HepG2 (cell line): ENCODE measurements around the gene BAZ1A. TPM values are rescaled to one million over a fixed set of nuclear protein-coding genes. Genes with fewer than 3 reads are reported as not detected.
A peak's percentile ranks its signal among the peaks of the same experiment; 100 is the strongest.

Source experiments
- CREB1 ChIP-seq, 2 experiments: fragments of 450-650 bp in 1 of 2; IDR thresholded peaks; 2 replicates each; pipeline ENCODE4 v1.6.1; 2016 to 2017; ENCODE audit warnings: control low read depth in 1 of 2, mild to moderate bottlenecking in 1 of 2, missing compliant biosample characterization in 1 of 2, missing genetic modification characterization in 1 of 2
- DBP ChIP-seq: sonication (generic); formaldehyde crosslinking; IDR thresholded peaks from 2 replicates; pipeline ENCODE4 v1.4.0; 2020; ENCODE audit warnings: missing genetic modification reagents; ENCODE audit errors: not compliant biosample characterization
- HNF4A ChIP-seq: sonication (generic); formaldehyde crosslinking; IDR thresholded peaks from 2 replicates; pipeline ENCODE4 v1.4.0; 2020; ENCODE audit warnings: missing genetic modification reagents
- PHF8 ChIP-seq: sonication (generic); formaldehyde crosslinking; IDR thresholded peaks from 2 replicates; pipeline ENCODE4 v1.5.0; 2020; ENCODE audit warnings: missing genetic modification reagents
- POLR2G ChIP-seq: fragments of 200-400 bp; formaldehyde crosslinking; IDR thresholded peaks from 2 replicates; pipeline ENCODE4 v1.6.1; 2018; ENCODE audit warnings: mild to moderate bottlenecking, low read depth, low read length, moderate library complexity
- RAD21 ChIP-seq: fragments of 450-650 bp; formaldehyde crosslinking; IDR thresholded peaks from 2 replicates; pipeline ENCODE4 v1.5.0; 2020; ENCODE audit warnings: mild to moderate bottlenecking
- SAP130 ChIP-seq: IDR thresholded peaks from 2 replicates; pipeline ENCODE4 v1.6.1; 2016; ENCODE audit warnings: low read depth
- SIX4 ChIP-seq: sonication (generic); formaldehyde crosslinking; IDR thresholded peaks from 2 replicates; pipeline ENCODE4 v1.4.0; 2020; ENCODE audit warnings: missing genetic modification reagents
- SMAD3 ChIP-seq: sonication (generic); formaldehyde crosslinking; IDR thresholded peaks from 2 replicates; pipeline ENCODE4 v1.4.0; 2020; ENCODE audit warnings: missing genetic modification reagents
- STAT5B ChIP-seq: sonication (generic); formaldehyde crosslinking; IDR thresholded peaks from 2 replicates; pipeline ENCODE4 v1.4.0; 2020; ENCODE audit warnings: missing genetic modification reagents
- ZFP82 ChIP-seq: sonication (generic); formaldehyde crosslinking; IDR thresholded peaks from 2 replicates; pipeline ENCODE4 v1.5.1; 2020; ENCODE audit warnings: mild to moderate bottlenecking, missing genetic modification reagents, borderline replicate concordance
- ZMYM4 ChIP-seq: sonication (generic); formaldehyde crosslinking; IDR thresholded peaks from 2 replicates; pipeline ENCODE4 v1.8.1; 2023; ENCODE audit warnings: mild to moderate bottlenecking, missing genetic modification reagents
- ZNF275 ChIP-seq: sonication (generic); formaldehyde crosslinking; IDR thresholded peaks from 2 replicates; pipeline ENCODE4 v1.8.0; 2022; ENCODE audit warnings: missing genetic modification reagents, mild to moderate bottlenecking, inconsistent platforms, borderline replicate concordance
- ZNF703 ChIP-seq: sonication (generic); formaldehyde crosslinking; IDR thresholded peaks from 2 replicates; pipeline ENCODE4 v1.5.1; 2020; ENCODE audit warnings: missing genetic modification reagents, mild to moderate bottlenecking, moderate library complexity, borderline replicate concordance
- polyA plus RNA-seq, 8 experiments: library from polyadenylated mRNA; depleted of rRNA in 3 of 8; stranded (reverse) in 7 of 8; unstranded in 1 of 8; fragments of >200 nt; fragmentation: Illumina TruSeq in 4 of 8; extraction: Trizol in 4 of 8; gene quantifications; 2 replicates each; pipeline versions ENCODE4 v1.2.1 to v1.2.3, GENCODE V29; 2011 to 2016; ENCODE audit warnings: low read depth in 4 of 8, missing spikeins in 1 of 8, mixed read lengths in 1 of 8; ENCODE audit not compliant: insufficient read depth in 1 of 8
- total RNA-seq, 5 experiments: library from RNA; depleted of rRNA; stranded (reverse); fragments of >200 nt; fragmentation: Illumina TruSeq; extraction: Trizol; gene quantifications; 2 replicates each; pipeline ENCODE4 v1.2.3, GENCODE V29; 2016; ENCODE audit warnings: low read depth in 1 of 5
- TF ChIP-seq, protein P1 (sequence below): sonication (generic); formaldehyde crosslinking; IDR thresholded peaks from 2 replicates; pipeline ENCODE4 v1.4.0; 2020; ENCODE audit warnings: mild to moderate bottlenecking, missing genetic modification reagents
- TF ChIP-seq, protein P2 (sequence below): sonication (generic); formaldehyde crosslinking; IDR thresholded peaks from 2 replicates; pipeline ENCODE4 v1.8.1; 2023; ENCODE audit warnings: mild to moderate bottlenecking, missing genetic modification reagents

Gene BAZ1A
- total and polyA plus RNA-seq, 2 of the 13 experiments (the other 11 are each of a cell fraction or from before 2014, with no cell fraction given) = 20.9 to 56.8 TPM

DNA sequence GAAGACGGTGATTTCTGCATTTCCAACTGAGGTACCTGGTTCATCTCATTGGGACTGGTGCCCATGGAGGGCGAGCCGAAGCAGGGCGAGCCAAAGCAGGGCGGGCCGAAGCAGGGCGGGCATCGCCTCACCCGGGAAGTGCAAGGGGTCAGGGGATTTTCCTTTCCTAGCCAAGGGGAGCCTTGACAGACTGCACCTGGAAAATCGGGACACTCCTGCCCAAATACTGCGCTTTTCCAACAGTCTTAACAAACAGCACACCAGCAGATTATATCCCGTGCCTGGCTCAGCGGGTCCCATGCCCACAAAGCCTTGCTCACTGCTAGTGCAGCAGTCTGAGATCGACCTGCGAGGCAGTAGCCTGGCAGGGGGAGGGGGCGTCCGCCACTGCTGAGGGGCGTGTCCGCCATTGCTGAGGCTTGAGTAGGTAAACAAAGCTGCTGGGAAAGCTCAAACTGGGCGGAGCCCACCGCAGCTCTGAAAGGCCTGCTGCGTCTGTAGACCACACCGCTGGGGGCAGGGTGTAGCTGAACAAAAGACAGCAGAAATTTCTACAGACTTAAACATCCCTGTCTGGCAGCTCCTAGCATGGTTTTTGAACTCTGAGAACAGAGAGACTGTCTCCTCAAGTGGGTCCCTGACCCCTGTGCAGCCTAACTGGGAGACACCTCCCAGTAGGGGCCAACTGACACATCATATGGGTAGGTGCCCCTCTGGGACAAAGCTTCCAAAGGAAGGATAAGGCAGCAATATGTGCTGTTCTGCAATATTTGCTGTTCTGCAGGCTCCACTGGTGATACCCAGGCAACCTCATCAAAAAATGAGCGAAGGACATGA is 77.2 kb downstream of the BAZ1A start (continued):
- TF ChIP-seq, protein P1, sequence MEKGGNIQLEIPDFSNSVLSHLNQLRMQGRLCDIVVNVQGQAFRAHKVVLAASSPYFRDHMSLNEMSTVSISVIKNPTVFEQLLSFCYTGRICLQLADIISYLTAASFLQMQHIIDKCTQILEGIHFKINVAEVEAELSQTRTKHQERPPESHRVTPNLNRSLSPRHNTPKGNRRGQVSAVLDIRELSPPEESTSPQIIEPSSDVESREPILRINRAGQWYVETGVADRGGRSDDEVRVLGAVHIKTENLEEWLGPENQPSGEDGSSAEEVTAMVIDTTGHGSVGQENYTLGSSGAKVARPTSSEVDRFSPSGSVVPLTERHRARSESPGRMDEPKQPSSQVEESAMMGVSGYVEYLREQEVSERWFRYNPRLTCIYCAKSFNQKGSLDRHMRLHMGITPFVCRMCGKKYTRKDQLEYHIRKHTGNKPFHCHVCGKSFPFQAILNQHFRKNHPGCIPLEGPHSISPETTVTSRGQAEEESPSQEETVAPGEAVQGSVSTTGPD (CRISPR knock-in tag) = no peak
- TF ChIP-seq ZNF703 (CRISPR knock-in tag) (no peak), PHF8 (CRISPR knock-in tag) (peak; percentile 24; the same call in 1 of the 2 replicates), DBP (CRISPR knock-in tag) (no peak), STAT5B (CRISPR knock-in tag) (no peak), RAD21 (CRISPR knock-in tag) (peak; percentile 69; the same call in 1 of the 2 replicates), ZFP82 (CRISPR knock-in tag) (no peak), SMAD3 (CRISPR knock-in tag) (peak; percentile 68; the same call in 1 of the 2 replicates), ZMYM4 (CRISPR knock-in tag) (peak; percentile 95), SIX4 (peak; percentile 27; the same call in 1 of the 2 replicates), ZNF275 (CRISPR knock-in tag) (no peak), HNF4A (CRISPR knock-in tag) (peak; percentile 25; the same call in 1 of the 2 replicates), CREB1 (IDR thresholded peaks at IDR 0.05) (no peak), CREB1 (CRISPR knock-in tag; IDR thresholded peaks at IDR 0.05) (no peak), POLR2G (no peak), SAP130 (peak; percentile 79)
- TF ChIP-seq, protein P2, sequence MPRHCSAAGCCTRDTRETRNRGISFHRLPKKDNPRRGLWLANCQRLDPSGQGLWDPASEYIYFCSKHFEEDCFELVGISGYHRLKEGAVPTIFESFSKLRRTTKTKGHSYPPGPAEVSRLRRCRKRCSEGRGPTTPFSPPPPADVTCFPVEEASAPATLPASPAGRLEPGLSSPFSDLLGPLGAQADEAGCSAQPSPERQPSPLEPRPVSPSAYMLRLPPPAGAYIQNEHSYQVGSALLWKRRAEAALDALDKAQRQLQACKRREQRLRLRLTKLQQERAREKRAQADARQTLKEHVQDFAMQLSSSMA (CRISPR knock-in tag) = 0 out of 2 replicates have a peak, but pooled peaks have one; percentile 56
- TF ChIP-seq, all 625 proteins: peak for 186
